HuH-7 (cell line): Measurements from ENCODE around the gene PRRC2B.
"Not testable (repeated sequence)": the region's sequence is repeated elsewhere in the genome, so short reads cannot be mapped to it uniquely, and the experiment has no call there.

Experiments used
- DNase-seq: peaks from one replicate; pipeline ENCODE4 v3.0.0; 2011; ENCODE audit warnings: low spot score

PRRC2B gene

GRCh38 chr9:131387394-131387793 is 6.5 kb upstream of the PRRC2B start:
- DNase-seq: no peak

DNA sequence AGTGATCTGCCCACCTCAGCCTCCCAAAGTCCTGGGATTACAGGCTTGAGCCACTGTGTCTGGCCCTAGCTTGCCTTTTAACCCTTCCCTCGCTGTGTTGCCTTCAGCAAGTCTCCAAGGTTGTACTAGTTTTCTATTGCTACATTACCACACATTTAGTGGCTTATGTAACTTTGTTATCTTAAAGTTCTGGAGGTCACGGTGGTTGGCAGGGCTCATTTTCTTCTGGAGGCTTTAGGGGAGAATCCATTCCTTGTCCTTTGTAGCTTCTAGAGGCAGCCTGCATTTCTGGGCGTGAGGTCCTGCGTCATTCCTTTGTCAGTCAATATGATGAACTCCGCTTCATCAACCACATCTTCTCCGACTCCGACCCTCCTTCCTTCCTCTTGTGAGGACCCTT is 2.9 kb upstream of the PRRC2B start:
- no peak for DNase-seq

DNA sequence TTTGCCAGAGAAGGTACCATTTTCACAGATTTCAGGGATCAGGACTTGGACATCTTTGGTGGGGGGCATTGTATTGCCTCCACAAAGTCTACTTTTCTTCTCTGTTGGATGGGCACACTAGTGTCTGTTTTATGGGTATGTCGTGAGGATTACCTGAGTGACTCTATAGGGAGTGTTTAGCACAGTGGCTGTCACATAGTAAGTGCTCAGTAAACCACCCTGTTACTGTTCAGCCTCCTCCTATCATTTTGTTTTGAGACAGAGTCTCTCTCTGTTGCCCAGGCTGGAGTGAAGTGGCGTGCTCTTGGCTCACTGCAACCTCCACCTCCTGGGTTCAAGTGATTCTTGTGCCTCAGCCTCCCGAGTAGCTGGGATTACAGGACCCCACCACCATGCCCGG is 2.4 kb upstream of the PRRC2B start:
- DNase-seq: no peak

DNA sequence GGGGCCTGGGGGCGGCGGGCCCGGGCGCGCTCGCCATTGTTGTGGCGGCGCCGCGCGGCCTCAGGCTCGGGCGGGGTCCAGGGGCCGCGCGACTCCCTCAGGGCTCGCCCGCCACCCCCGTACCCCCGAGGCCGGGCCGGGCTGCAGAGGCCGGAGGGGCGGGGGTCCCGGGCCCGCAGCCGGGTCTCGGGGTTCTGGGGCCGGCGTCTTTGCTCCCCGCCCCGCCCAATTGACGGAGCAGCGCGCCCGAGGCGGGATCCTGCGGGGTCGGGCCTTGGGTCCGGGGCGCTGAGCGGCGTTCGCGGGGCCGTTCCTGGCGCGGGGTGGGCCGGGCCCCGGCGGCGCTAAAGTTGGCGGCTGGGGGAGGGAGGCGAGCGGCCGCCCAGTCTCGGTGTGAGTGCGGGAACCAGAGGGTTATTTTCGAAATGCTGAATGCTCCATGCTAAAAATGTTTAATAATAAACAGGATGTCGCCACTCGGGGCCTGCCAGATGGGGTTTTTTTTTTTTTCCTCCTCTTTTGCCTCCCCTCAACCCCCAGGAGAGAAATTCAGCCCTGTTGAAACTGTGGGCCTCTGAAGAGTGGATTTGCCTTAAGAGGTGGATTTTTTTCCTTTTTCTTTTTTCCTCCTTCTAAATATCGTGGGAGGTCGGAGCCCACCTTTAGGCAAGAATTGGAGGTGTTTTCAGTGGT is 724 bp downstream of the PRRC2B start:
- no peak for DNase-seq

- no peak for DNase-seq
Measured at GRCh38 chr9:131395157-131396098, 1.5 kb downstream of the PRRC2B start.

DNA sequence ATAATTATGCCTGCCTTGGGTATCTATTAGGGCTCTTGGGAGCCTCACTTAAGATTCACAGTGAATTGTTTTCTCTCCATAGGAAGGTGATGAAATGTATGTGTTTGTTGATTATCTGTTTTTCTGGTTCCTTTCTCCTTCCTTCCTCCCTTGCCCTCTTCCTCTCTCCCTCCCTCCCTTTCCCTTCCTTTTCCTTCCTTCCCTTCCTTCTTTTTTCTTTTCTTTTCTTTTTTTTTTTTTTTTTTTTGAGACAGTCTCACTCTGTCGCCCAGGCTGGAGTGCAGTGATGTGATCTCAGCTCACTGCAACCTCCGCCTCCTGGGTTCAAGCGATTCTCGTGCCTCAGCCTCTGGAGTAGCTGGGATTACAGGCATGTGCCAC is 2.2 kb downstream of the PRRC2B start:
- DNase-seq: not testable (repeated sequence)

- DNase-seq: no peak
Measured at GRCh38 chr9:131396626-131397025, 2.7 kb downstream of the PRRC2B start.

DNA sequence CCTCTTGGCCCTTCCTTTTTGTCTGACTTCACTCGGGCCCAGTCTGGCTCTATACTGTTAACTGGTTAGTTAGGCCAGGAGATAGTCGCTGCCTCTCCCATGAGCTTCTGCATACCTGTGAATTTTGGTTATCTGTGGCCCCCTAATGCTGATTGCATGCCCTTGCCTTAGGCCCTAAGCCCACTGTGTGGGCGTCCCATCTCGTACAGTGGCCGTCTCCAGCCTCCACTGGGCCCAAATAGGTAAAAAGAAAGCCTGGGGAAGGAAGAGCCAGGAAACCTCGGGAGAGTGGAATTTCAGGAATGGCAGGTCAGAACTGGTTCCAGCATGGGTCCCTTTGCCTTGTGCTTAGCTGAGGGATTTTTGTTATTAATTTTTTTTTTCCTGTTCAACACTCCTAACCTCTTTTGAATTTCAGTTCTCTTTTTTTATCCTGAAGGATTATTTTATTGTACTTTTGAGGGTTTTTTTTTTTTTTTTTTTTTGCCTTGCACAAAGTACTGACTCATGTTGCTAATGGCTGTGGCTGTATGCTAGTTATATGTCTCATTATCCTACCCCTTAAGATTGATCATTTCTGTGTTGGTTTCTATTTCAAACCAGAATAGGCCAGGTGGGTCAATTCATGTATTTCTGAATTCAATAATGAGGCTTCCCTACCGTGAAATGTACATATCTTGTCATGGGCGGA is 3.4 kb downstream of the PRRC2B start:
- DNase-seq: no peak

- DNase-seq: no peak
Measured at GRCh38 chr9:131398204-131398603, 4.3 kb downstream of the PRRC2B start.

DNA sequence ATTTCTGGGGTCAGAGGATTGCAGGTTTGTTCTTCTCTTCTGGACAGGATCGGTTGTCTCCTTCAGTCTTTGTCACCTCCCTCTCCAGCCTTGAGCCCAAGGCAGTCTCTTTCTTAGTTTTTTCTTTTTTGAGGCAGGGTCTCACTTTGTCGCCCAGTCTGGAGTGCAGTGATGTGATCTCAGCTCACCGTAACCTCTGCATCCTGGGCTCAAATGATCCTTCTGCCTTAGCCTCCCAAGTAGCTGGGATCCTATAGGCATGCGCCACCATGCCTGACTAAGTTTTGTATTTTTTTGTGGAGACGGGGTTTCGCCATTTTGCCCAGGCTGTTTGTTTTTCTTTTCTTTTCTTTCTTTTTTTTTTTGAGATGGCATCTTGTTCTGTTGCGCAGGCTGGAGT is 6.1 kb downstream of the PRRC2B start:
- no peak for DNase-seq

GRCh38 chr9:131400627-131401026 is 6.7 kb downstream of the PRRC2B start:
- no peak for DNase-seq

DNA sequence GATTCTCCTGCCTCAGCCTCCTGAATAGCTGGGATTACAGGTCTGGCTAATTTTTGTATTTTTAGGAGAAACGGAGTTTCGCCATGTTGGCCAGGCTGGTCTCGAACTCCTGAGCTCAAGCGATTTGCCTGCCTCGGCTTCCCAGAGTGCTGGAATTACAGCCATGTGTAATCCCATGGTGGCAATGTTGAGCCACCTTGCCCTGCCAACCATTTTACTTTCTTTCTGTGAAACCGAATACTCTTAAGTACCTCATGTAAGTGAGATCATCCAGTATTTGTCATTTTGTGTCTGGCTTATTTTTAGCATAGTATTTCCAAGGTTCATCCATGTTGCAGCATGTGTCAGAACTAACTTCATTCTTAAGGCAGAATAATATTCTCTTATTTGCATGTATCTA is 8.2 kb downstream of the PRRC2B start:
- DNase-seq: no peak

- DNase-seq: no peak
Measured at GRCh38 chr9:131402738-131403492, 9.0 kb downstream of the PRRC2B start.

DNA sequence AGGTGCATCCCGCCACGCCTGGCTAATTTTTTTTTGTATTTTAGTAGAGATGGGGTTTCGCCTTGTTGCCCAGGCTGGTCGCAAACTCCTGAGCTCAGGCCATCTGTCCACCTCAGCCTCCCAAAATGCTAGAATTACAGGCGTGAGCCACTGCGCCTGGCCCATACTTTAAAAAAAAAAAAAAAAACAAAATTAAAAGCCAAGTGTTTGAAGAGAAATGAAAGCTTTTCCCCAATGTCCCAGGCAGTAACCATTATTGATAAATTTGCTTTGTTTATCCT is 9.5 kb downstream of the PRRC2B start:
- no peak for DNase-seq

GRCh38 chr9:131404581-131404980 is 10.7 kb downstream of the PRRC2B start:
- DNase-seq: no peak

DNA sequence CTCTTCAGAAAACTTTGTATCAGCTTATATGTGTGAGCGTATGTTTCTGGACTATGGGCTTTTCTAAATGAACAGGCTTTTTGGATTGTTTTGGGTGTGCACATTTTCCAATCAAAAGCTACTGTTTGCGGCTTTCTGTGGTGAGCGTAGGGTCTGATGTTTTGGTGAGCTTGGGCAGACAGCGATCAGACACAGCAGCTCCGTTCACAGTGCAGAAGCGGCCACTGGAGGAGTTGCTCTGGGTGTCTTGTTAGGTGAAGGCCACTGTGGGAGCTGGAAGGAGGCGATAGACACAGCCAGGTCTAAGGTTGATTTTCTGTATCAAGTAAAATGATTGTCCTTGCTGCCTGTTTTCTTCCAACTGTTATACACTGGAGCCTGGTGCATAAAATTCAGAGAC is 11.1 kb downstream of the PRRC2B start:
- DNase-seq: no peak

DNA sequence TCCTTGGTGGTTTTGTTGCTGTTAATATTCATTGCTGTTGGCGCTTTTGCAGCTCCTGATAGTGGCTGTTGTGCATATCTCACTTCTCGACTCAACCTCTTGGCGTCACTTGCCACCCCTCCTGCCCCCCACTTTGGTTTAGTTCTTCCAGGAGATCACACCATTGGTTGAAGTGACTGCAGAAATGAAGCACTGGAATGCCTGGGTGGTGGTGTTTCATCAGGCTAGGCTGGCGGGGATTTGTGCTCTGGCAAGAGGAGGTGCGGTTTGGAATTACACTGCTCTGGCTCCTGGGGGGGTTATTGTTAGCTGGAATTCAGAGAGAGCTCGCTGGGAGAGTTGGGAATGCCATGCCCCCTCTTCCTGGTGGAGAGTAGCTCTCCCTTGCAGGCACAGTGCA is 11.5 kb downstream of the PRRC2B start:
- no peak for DNase-seq

DNA sequence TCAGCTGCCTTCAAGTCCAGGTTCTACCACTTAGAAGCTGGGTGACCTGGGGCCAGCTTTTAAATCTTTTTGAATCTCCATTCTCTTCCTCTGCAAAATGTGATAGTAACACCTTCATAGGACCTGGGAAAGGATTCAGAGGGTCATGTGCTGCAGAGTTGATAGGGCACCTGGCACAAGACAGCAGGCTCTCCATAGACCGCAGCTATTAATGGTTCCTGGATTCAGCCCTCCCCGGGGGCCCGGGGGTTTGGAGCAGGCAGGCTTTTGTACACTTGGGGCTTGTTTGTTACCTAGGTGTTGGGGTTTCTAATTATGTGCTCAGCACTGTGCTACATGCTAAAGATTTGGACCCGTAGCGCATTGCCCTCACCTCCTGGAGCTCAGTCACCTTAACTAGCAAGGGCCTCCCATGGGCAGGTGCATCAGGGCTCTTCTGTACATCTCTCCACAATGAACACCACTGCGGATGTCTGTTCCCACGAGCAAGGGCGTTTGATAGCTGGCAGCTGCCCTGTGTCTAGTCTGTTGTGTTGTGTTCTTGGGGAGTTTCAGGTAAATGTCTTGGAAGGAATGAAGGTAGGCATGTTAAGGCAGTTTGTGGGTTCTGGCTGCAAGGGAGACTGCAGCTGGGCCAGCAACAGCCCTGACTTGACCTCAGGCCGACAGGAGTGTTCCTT is 12.1 kb downstream of the PRRC2B start:
- DNase-seq: no peak

GRCh38 chr9:131406563-131407436 is 12.9 kb downstream of the PRRC2B start:
- no peak for DNase-seq

DNA sequence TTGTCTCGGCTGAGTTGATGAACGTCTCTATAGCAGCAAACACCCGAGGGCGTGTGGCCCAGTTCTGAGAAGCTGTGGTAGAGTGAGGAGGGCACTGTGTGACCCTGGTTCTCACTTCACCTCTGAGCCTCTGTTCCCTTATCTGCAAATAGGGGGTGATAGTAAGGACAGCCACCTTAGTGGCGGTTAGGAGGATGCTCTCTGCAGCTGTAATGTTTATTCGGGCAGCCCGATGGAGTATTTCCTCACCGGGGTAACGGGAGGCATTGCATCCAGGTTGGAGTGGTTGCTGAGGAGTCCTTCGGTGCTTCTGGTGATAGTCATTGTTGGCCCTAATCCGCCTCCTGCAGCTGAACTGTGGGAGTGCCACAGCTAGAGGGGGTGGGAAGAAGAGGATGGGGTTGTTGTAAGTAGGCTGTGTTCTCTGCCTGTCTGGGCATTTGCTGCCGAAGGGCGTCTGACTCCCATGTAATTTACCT is 13.9 kb downstream of the PRRC2B start:
- DNase-seq: no peak
